Nephron (organoid): Measurements from ENCODE around the gene SLC6A9.
A peak's percentile ranks its signal among the peaks of the same experiment; 100 is the strongest.

Experiments used
- H3K27ac Mint-ChIP-seq, 3 experiments: 2 replicates each; pipeline ENCODE4 v1.8.0; 2020; ENCODE audit warnings: mixed read lengths in 3 of 3, mild to moderate bottlenecking in 2 of 3, moderate library complexity in 1 of 3
- H3K27me3 Mint-ChIP-seq: 2 replicates; pipeline ENCODE4 v1.8.0; 2021; ENCODE audit warnings: low read depth, mild to moderate bottlenecking, moderate library complexity, mixed read lengths
- H3K36me3 Mint-ChIP-seq: 2 replicates; pipeline ENCODE4 v1.8.0; 2020; ENCODE audit warnings: low read depth, mixed read lengths
- H3K4me1 Mint-ChIP-seq: 2 replicates; pipeline ENCODE4 v1.8.0; 2020; ENCODE audit warnings: mixed read lengths
- H3K4me3 Mint-ChIP-seq, 3 experiments: 2 replicates each; pipeline ENCODE4 v1.8.0; 2020; ENCODE audit warnings: mild to moderate bottlenecking in 3 of 3, mixed read lengths in 3 of 3, moderate library complexity in 2 of 3
- H3K9me3 Mint-ChIP-seq: 2 replicates; pipeline ENCODE4 v1.8.0; 2020; ENCODE audit warnings: mixed read lengths
- TF ChIP-seq, protein P1 (sequence below), 3 experiments: fragments of 200-600 bp; sonication (generic); IDR thresholded peaks; one replicate each; pipeline ENCODE4 v1.5.0; 2021; ENCODE audit warnings: antibody characterized with exemption in 3 of 3; ENCODE audit not compliant: unreplicated experiment in 3 of 3

The SLC6A9 gene

DNA sequence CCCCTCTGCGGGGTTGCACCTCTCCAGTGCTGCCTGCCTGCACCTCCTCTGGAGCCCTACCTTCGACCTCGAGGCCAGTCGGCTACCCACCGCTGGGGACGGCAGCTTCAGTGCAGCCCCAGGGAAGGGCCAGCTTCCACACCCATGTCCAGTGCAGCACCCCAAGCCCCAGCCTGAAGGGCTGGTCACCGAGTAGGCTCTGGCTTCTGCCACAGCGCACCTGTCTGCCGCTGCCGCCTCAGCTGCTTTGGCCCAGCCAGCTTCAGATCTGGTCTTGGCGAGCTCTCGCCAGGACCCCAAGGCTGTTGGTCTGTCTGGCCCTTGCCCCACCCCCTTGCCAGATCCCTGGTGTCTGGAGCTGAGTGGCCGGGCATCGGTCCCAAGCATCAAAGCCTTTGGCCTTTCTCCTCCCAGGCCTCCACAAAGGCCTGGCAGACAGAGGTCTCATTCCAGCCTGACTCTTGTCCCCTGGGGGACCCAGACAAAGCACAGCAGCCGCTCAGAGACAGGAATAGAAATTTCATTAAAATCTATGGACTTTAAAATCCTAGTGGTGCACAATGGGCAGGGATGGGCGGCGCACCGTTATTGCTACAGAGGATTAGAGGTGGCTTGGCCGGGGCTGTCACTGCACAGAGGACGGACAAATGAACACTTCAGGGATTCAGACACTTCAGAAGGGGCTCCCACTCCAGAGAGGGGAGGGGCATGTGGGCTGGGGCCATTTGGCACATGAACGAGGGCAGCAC lies 35.1 kb downstream of the SLC6A9 start:
- H3K27me3 Mint-ChIP-seq, result peaks cover 6% of the 10 kb centered on the region
- no peaks in the 10 kb centered on the region for H3K9me3 Mint-ChIP-seq
- TF ChIP-seq, protein P1, sequence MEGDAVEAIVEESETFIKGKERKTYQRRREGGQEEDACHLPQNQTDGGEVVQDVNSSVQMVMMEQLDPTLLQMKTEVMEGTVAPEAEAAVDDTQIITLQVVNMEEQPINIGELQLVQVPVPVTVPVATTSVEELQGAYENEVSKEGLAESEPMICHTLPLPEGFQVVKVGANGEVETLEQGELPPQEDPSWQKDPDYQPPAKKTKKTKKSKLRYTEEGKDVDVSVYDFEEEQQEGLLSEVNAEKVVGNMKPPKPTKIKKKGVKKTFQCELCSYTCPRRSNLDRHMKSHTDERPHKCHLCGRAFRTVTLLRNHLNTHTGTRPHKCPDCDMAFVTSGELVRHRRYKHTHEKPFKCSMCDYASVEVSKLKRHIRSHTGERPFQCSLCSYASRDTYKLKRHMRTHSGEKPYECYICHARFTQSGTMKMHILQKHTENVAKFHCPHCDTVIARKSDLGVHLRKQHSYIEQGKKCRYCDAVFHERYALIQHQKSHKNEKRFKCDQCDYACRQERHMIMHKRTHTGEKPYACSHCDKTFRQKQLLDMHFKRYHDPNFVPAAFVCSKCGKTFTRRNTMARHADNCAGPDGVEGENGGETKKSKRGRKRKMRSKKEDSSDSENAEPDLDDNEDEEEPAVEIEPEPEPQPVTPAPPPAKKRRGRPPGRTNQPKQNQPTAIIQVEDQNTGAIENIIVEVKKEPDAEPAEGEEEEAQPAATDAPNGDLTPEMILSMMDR (IDR thresholded peaks at IDR 0.05; ENCODE audit: unreplicated experiment in 3 of 3), result no peak

DNA sequence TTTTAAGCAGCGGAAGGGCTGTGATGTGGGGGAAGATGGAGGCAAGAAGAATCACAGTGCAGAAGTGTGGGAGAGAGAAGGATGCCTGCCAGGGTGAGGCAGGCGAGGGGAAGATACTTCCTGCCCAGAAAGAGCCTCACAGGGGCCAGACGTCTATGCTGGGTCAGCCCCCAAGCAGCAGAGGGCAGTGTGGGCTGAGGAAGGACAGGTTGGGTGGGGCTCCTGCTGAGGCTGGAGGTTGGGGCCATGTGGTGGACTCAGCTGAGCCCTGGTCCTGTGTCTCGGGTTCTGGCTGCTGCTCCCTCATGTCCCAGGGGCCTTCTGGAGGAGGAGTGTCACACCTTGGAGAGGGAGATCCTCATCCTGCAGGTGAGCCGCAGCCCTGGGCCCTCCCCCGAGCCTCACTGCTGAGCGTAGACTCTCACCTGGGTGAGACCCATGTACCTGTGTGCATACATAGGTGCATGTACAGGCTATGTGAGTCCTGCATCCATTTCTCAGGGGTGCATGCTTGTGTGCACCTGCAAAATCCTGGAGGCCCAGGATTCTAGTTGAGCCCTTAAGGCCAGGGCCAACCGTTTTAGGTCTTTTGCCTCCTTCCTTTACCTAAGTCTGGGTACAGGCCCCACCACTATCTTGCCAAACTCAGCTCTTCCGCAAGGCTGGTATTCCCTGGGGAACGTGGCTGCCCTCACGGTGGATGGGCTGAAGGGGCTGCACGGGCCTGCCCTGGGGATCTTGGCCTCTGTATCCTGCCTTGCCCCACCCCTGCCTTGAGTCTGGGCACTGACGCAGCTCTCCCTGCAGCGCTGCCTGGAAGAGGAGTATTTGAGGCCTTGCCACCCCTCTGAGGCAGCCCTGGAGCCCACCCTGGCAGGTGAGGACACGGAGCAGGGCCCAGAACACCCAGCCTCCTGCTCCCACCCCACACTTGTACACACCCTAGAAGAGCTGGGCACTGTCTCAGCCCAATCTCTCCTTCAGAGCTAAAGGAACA lies 36.2 kb downstream of the SLC6A9 start:
- TF ChIP-seq, protein P1 (IDR thresholded peaks at IDR 0.05; ENCODE audit: unreplicated experiment in 3 of 3), result peak in 1 of 3 experiments; percentile 23
- H3K36me3 Mint-ChIP-seq, result peaks cover 5% of the 10 kb centered on the region
- H3K4me3 Mint-ChIP-seq, result no peak overlapping the region
- H3K9me3 Mint-ChIP-seq, result no peaks in the 10 kb centered on the region
- peaks cover 6% of the 10 kb centered on the region for H3K27me3 Mint-ChIP-seq
- H3K27ac Mint-ChIP-seq, result no peak overlapping the region
- peaks cover 15% of the 10 kb centered on the region for H3K4me1 Mint-ChIP-seq

More for the DNA sequence above, 35.1 kb downstream of the SLC6A9 start:
- Mint-ChIP-seq H3K36me3 (peaks cover 7% of the 10 kb centered on the region), H3K27ac (peak overlapping the region in 1 of 3 experiments; percentile 46), H3K4me1 (peaks cover 15% of the 10 kb centered on the region), H3K4me3 (no peak overlapping the region)

DNA sequence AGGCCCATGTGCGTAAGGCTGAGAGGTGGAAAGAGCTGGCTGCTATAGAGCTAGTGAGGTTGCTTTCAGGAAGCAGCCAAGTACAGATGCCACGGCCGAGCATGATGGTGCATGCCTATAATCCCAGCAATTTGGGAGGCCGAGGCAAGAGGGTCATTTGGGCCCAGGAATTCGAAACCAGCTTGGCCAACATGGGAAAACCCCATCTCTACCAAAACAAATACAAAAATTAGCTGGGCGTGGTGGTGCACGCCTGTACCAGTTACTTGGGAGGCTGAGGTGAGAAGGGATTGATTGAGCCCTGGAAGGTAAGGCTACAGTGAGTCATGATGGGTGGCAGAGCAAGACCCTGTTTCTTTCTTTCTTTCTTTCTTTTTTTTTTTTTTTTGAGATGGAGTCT lies 37.2 kb downstream of the SLC6A9 start:
- TF ChIP-seq, protein P1 (IDR thresholded peaks at IDR 0.05; ENCODE audit: unreplicated experiment in 3 of 3), result no peak
- H3K27me3 Mint-ChIP-seq, result peaks cover 6% of the 10 kb centered on the region
- no peaks in the 10 kb centered on the region for H3K9me3 Mint-ChIP-seq
- peak overlapping the region in 1 of 3 experiments; percentile 4 for H3K4me3 Mint-ChIP-seq
- peaks cover 5% of the 10 kb centered on the region for H3K36me3 Mint-ChIP-seq
- peaks cover 15% of the 10 kb centered on the region for H3K4me1 Mint-ChIP-seq
- no peak overlapping the region for H3K27ac Mint-ChIP-seq

DNA sequence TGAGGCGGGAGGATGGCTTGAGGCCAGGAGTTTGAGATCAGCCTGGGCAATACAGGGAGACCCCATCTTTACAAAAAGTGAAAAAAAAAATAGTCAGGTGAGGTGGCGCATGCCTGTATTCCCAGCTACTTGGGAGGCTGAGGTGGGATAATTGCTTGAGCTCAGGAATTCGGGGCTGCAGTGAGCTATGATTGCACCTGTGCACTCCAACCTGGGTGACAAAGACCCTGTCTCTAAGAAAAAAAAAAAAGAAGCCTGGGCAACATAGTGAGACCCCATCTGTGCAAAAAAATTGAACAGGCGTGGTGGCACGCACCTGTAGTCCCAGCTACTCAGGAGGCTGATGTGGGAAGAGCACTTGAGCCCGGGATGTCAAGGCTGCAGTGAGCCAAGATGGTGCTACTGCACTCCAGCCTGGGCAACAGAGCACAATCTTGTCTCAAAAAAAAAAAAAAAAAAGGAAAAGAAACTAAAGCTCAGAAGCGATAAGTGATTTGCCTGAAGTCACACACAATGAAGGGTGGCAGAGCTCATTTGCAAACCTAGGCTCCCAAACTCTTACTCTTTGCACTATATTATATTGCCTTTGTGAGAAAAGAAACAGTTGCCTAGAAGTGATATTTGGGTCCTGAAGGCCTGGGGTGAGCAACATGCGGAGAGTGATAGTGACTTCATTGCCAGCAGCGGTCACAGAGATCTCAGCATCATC lies 37.9 kb downstream of the SLC6A9 start:
- Mint-ChIP-seq H3K27ac (no peak overlapping the region), H3K36me3 (peaks cover 1% of the 10 kb centered on the region), H3K27me3 (peaks cover 6% of the 10 kb centered on the region), H3K4me1 (peaks cover 13% of the 10 kb centered on the region), H3K9me3 (no peaks in the 10 kb centered on the region), H3K4me3 (peak overlapping the region in 2 of 3 experiments; percentile 4 to 93)
- TF ChIP-seq, protein P1 (IDR thresholded peaks at IDR 0.05; ENCODE audit: unreplicated experiment in 3 of 3), result no peak

DNA sequence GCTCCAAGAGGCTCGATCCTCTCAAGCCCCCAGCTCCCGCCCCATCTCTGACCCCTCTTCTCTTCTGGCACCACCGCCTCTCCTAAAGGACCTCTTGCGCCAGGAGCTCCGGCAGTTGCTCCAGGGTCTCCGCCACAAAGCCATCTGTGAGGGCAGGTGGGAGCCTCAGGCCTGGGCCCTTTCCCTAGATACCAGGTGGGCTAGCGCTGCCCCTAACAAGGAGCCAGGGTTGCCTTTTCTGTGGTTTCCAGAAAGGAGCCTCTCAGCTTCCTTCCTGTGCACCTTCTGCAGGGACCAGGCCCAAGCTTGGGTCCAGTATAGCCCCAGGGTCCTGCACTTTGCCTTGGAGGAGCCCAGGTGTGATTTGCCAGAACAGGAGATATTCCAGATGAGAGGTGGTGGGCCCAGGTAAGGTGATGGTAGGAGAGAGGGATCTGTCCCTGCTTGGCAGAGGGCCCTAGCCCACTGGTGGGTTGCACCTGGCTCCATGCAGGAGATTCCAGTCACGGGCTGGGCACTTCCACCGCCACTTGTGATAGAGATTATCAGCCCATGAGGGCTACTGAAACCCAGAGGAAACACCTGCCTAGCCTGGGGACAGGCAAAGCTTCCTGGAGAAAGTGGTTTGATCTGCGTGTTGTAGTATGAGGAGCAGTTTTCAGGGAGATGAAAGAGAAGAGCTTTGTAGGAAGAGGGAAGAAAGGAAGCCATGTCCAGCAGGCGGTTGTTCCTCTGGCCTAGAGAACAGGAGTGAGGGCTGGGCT lies 38.8 kb downstream of the SLC6A9 start:
- Mint-ChIP-seq H3K4me3 (peak overlapping the region; percentile 90 to 93 (median 91)), H3K36me3 (peaks cover 6% of the 10 kb centered on the region), H3K4me1 (peaks cover 15% of the 10 kb centered on the region), H3K27me3 (peaks cover 6% of the 10 kb centered on the region), H3K9me3 (no peaks in the 10 kb centered on the region), H3K27ac (peak overlapping the region in 2 of 3 experiments; percentile 62 to 66)
- TF ChIP-seq, protein P1 (IDR thresholded peaks at IDR 0.05; ENCODE audit: unreplicated experiment in 3 of 3), result no peak
